Measurements from ENCODE around the gene UGGT2. TPM values are rescaled to one million over a fixed set of nuclear protein-coding genes. Genes with fewer than 3 reads are reported as not detected.

The UGGT2 gene
- total and polyA plus RNA-seq, 2 of the 13 experiments (the other 11 are each of a cell fraction or from before 2014, with no cell fraction given) = 13.2 to 27.1 TPM

GRCh38 chr13:95926231-95926630 is 127.0 kb downstream of the UGGT2 start:
- WGBS (ENCODE audit: low lambda C conversion rate) = 92% methylated on average over 3 of the region's 3 CpGs
- intact Hi-C loops (cut with micrococcal nuclease; ENCODE audit: unreplicated experiment) = no loop called here
- TF ChIP-seq HOXD1 (CRISPR knock-in tag; IDR thresholded peaks at IDR 0.05) = no peak
- TF ChIP-seq YEATS4 (CRISPR knock-in tag; IDR thresholded peaks at IDR 0.05; ENCODE audit: borderline replicate concordance) = no peak
- no peak for TF ChIP-seq CSRNP1 (CRISPR knock-in tag; IDR thresholded peaks at IDR 0.05)
- TF ChIP-seq ZGPAT (CRISPR knock-in tag; IDR thresholded peaks at IDR 0.05) = no peak
- TF ChIP-seq RFX1 (IDR thresholded peaks at IDR 0.05) = no peak
- TF ChIP-seq ZNF800 (CRISPR knock-in tag; IDR thresholded peaks at IDR 0.05) = no peak
- TF ChIP-seq ZNF781 (CRISPR knock-in tag; IDR thresholded peaks at IDR 0.05; ENCODE audit: borderline replicate concordance, not compliant biosample characterization) = no peak
- TF ChIP-seq GZF1 (CRISPR knock-in tag; IDR thresholded peaks at IDR 0.05) = no peak
- TF ChIP-seq GATA4 (IDR thresholded peaks at IDR 0.05; ENCODE audit: borderline replicate concordance, low read depth) = no peak
- no peak for TF ChIP-seq TBL1XR1 (IDR thresholded peaks at IDR 0.05; ENCODE audit: borderline replicate concordance, low read length, partially characterized antibody)
- TF ChIP-seq, protein P1, sequence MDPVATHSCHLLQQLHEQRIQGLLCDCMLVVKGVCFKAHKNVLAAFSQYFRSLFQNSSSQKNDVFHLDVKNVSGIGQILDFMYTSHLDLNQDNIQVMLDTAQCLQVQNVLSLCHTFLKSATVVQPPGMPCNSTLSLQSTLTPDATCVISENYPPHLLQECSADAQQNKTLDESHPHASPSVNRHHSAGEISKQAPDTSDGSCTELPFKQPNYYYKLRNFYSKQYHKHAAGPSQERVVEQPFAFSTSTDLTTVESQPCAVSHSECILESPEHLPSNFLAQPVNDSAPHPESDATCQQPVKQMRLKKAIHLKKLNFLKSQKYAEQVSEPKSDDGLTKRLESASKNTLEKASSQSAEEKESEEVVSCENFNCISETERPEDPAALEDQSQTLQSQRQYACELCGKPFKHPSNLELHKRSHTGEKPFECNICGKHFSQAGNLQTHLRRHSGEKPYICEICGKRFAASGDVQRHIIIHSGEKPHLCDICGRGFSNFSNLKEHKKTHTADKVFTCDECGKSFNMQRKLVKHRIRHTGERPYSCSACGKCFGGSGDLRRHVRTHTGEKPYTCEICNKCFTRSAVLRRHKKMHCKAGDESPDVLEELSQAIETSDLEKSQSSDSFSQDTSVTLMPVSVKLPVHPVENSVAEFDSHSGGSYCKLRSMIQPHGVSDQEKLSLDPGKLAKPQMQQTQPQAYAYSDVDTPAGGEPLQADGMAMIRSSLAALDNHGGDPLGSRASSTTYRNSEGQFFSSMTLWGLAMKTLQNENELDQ (CRISPR knock-in tag; IDR thresholded peaks at IDR 0.05; ENCODE audit: borderline replicate concordance) = no peak
- TF ChIP-seq GATAD1 (CRISPR knock-in tag; IDR thresholded peaks at IDR 0.05) = no peak
- no peak for TF ChIP-seq MTERF4 (CRISPR knock-in tag; IDR thresholded peaks at IDR 0.05)
- TF ChIP-seq CSRNP2 (CRISPR knock-in tag; conservative IDR thresholded peaks at IDR 0.05; ENCODE audit: low read depth) = no peak

More at GRCh38 chr13:95926231-95926630, 127.0 kb downstream of the UGGT2 start:
- in situ Hi-C loops (cut with HindIII; ENCODE audit: extremely low pct_ligation_motif_present, low pct_unique_long_range_greater_than_20kb) = no loop called here
- Histone ChIP-seq H3K9ac (ENCODE audit: insufficient read depth, low read depth, low read length) (no peak overlapping the region), H3K4me3 (replicated peaks in 1 of 3; ENCODE audit: insufficient read depth in 1 of 3, low read depth in 2 of 3, low read length in 3 of 3) (no peak overlapping the region), H3K36me3 (replicated peaks in 1 of 2; ENCODE audit: control insufficient read depth in 1 of 2, insufficient read depth in 2 of 2, low read length in 2 of 2) (0 out of 5 replicates have a peak, but pooled peaks cover 0 to 2% of the 10 kb centered on the region in 2 experiments), H3K9me3 (ENCODE audit: low read length) (no peaks in the 10 kb centered on the region), H2AFZ (ENCODE audit: low read length) (no peak overlapping the region), H3K79me2 (ENCODE audit: insufficient read depth, low read length) (no peaks in the 10 kb centered on the region), H3K4me2 (ENCODE audit: low read depth, low read length) (no peak overlapping the region), H3K4me1 (ENCODE audit: insufficient read depth, low read length) (no peaks in the 10 kb centered on the region), H4K20me1 (ENCODE audit: insufficient read depth, low read length) (no peaks in the 10 kb centered on the region), H3K27ac (ENCODE audit: extremely low read length, insufficient read depth, low read length) (no peak overlapping the region), H3K27me3 (ENCODE audit: control insufficient read depth in 1 of 2, insufficient read depth in 2 of 2, low read length in 2 of 2) (no peaks in the 10 kb centered on the region)
- ChIA-PET CTCF (ENCODE audit: low intra/inter-chr PET ratio, low total read pairs) (no interaction called here), POLR2A (no interaction called here)
- ATAC-seq (no peak), FAIRE-seq (no peak), DNase-seq (ENCODE audit: low spot score) (no peak)
- no TSS peak for BruUV-seq (replicated peaks)
